ENCODE data around the gene FOXN1. TPM values are rescaled to one million over a fixed set of nuclear protein-coding genes. Genes with fewer than 3 reads are reported as not detected.

The FOXN1 gene
- polyA plus RNA-seq, 2 of the 4 experiments (the other 2 are of a cell fraction): not detected

DNA sequence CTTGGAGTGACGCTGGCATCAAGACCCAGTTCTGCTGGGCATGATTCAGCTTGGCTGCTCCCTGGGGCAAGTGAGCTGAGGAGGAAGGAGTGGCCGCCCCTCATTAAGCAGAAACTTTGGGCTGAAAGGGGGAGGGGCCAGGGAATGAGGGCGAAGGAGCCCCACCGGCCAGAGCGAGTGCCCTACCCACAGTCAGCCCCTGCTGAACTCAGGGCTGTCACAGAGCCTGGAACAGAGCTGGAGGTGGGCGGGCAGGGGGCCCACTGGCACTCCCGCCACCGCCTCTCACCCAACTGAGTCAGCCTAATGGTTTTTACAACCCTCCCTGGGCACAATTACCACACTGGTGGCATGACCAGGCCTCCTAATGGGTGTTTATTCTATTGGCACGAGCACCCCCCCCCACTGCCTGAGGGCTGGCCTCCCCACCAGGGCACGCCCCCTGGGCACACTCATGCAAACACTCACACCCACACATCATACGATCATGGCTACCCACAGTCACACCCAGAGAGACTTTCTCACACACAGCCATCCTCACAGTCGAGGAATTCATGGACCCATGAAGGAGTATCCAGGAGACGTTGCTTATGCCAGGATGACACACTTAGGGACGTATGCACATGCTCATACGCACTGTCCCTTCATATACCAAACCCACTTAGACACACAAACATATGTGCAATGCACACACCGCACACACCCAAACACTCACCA lies 27.1 kb downstream of the FOXN1 start:
- WGBS (ENCODE audit: missing lambda C conversion rate): 82% methylated on average over 15 of the region's 16 CpGs
- no peak overlapping the region for H3K4me3 ChIP-seq
- FAIRE-seq (no peak), DNase-seq (ENCODE audit: low read depth in 1 of 2, low spot score in 1 of 2) (no peak), ATAC-seq (no peak)
- TF ChIP-seq FOXS1 (CRISPR knock-in tag; IDR thresholded peaks at IDR 0.05): no peak
- TF ChIP-seq, protein P1, sequence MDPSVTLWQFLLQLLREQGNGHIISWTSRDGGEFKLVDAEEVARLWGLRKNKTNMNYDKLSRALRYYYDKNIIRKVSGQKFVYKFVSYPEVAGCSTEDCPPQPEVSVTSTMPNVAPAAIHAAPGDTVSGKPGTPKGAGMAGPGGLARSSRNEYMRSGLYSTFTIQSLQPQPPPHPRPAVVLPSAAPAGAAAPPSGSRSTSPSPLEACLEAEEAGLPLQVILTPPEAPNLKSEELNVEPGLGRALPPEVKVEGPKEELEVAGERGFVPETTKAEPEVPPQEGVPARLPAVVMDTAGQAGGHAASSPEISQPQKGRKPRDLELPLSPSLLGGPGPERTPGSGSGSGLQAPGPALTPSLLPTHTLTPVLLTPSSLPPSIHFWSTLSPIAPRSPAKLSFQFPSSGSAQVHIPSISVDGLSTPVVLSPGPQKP (IDR thresholded peaks at IDR 0.05; ENCODE audit: low read depth, low read length): no peak
- TF ChIP-seq CBX2 (IDR thresholded peaks at IDR 0.05; ENCODE audit: borderline replicate concordance, low read depth): no peak
- TF ChIP-seq REST (IDR thresholded peaks at IDR 0.05): no peak
- TF ChIP-seq, protein P2, sequence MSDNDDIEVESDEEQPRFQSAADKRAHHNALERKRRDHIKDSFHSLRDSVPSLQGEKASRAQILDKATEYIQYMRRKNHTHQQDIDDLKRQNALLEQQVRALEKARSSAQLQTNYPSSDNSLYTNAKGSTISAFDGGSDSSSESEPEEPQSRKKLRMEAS (IDR thresholded peaks at IDR 0.05): no peak
- no peak for TF ChIP-seq FOSB (CRISPR knock-in tag; IDR thresholded peaks at IDR 0.05)
- no peak for TF ChIP-seq BCL3 (IDR thresholded peaks at IDR 0.05)
- no peak for TF ChIP-seq RNF2 (IDR thresholded peaks at IDR 0.05; ENCODE audit: borderline replicate concordance, low read depth)
- no peak for TF ChIP-seq HDAC2 (IDR thresholded peaks at IDR 0.05)
- H3K9me3 ChIP-seq: no peaks in the 10 kb centered on the region
- H3K4me1 ChIP-seq: peaks cover 10% of the 10 kb centered on the region
- H3K27ac ChIP-seq: no peak overlapping the region
- CTCF ChIA-PET: interaction anchor here (1.9 to 15.1 kb wide), 3 partner anchors 12 to 34 kb away, joined by 4 to 317 read pairs (median 143); partner anchors contain the start of gene FOXN1
- POLR2A ChIA-PET: no interaction called here
- H3K4me2 ChIP-seq: no peak overlapping the region

GRCh38 chr17:28534740-28535375 lies 28.7 kb downstream of the FOXN1 start:
- 73% methylated on average over 11 of the region's 11 CpGs for WGBS (ENCODE audit: missing lambda C conversion rate)
- peak in 1 of 2 experiments; percentile 12; a peak in 3 of 6 replicates for ATAC-seq
- Histone ChIP-seq H3K4me1 (0 out of 3 replicates have a peak, but pooled peaks cover 5% of the 10 kb centered on the region), H3K27ac (no peak overlapping the region), H3K4me2 (no peak overlapping the region), H3K4me3 (no peak overlapping the region), H3K9me3 (no peaks in the 10 kb centered on the region)
- ChIA-PET POLR2A (interaction anchor here (0.7 kb wide), 1 partner anchor 62 kb away, joined by 5 read pairs; no protein-coding TSS in a partner anchor), CTCF (interaction anchor here (0.5 to 15.1 kb wide), 7 partner anchors 8 to 102 kb away, joined by 3 to 317 read pairs (median 4); partner anchors contain the start of gene FOXN1)
- DNase-seq (ENCODE audit: low read depth in 1 of 2, low spot score in 1 of 2): no peak
- TF ChIP-seq, protein P1 (IDR thresholded peaks at IDR 0.05; ENCODE audit: low read depth, low read length): no peak
- TF ChIP-seq, protein P3, sequence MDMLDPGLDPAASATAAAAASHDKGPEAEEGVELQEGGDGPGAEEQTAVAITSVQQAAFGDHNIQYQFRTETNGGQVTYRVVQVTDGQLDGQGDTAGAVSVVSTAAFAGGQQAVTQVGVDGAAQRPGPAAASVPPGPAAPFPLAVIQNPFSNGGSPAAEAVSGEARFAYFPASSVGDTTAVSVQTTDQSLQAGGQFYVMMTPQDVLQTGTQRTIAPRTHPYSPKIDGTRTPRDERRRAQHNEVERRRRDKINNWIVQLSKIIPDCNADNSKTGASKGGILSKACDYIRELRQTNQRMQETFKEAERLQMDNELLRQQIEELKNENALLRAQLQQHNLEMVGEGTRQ (IDR thresholded peaks at IDR 0.05): no peak
- TF ChIP-seq HOXB5 (CRISPR knock-in tag; IDR thresholded peaks at IDR 0.05): no peak
- no peak for TF ChIP-seq TFCP2L1 (CRISPR knock-in tag; IDR thresholded peaks at IDR 0.05)
- TF ChIP-seq SREBF2 (IDR thresholded peaks at IDR 0.05): no peak
- no peak for TF ChIP-seq FOXS1 (CRISPR knock-in tag; IDR thresholded peaks at IDR 0.05)
- TF ChIP-seq CHD2 (IDR thresholded peaks at IDR 0.05; ENCODE audit: low read length, partially characterized antibody): no peak
- TF ChIP-seq BCL3 (IDR thresholded peaks at IDR 0.05): no peak
- TF ChIP-seq HDAC2 (IDR thresholded peaks at IDR 0.05): no peak
- TF ChIP-seq HES2 (IDR thresholded peaks at IDR 0.05): no peak
- TF ChIP-seq RAD21 (conservative IDR thresholded peaks at IDR 0.05 in 1 of 2, IDR thresholded peaks at IDR 0.05 in 1 of 2): no peak
- no peak for TF ChIP-seq ESRRA (IDR thresholded peaks at IDR 0.05; ENCODE audit: borderline replicate concordance, low read length)
- no peak for TF ChIP-seq E2F6 (IDR thresholded peaks at IDR 0.05; ENCODE audit: borderline replicate concordance, low read depth)
- FAIRE-seq: no peak

Measured in A549 (cell line).